Stimulated activated CD8-positive, alpha-beta memory T cell treated with anti-CD3 and anti-CD28 coated beads, Interleukin-2, amount 100 ng/mL, for 1 hour (primary cell): ENCODE data around the gene ANAPC7.
A peak's percentile ranks its signal among the peaks of the same experiment; 100 is the strongest.
"Not testable (repeated sequence)": the region's sequence is repeated elsewhere in the genome, so short reads cannot be mapped to it uniquely, and the experiment has no call there.

Experiments
- DNase-seq, 2 donors: peaks; one replicate each; pipeline ENCODE4 v3.0.0-alpha.2; 2020; ENCODE audit warnings: low read depth in 2 of 2

ANAPC7 gene, protein sequence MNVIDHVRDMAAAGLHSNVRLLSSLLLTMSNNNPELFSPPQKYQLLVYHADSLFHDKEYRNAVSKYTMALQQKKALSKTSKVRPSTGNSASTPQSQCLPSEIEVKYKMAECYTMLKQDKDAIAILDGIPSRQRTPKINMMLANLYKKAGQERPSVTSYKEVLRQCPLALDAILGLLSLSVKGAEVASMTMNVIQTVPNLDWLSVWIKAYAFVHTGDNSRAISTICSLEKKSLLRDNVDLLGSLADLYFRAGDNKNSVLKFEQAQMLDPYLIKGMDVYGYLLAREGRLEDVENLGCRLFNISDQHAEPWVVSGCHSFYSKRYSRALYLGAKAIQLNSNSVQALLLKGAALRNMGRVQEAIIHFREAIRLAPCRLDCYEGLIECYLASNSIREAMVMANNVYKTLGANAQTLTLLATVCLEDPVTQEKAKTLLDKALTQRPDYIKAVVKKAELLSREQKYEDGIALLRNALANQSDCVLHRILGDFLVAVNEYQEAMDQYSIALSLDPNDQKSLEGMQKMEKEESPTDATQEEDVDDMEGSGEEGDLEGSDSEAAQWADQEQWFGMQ

DNA sequence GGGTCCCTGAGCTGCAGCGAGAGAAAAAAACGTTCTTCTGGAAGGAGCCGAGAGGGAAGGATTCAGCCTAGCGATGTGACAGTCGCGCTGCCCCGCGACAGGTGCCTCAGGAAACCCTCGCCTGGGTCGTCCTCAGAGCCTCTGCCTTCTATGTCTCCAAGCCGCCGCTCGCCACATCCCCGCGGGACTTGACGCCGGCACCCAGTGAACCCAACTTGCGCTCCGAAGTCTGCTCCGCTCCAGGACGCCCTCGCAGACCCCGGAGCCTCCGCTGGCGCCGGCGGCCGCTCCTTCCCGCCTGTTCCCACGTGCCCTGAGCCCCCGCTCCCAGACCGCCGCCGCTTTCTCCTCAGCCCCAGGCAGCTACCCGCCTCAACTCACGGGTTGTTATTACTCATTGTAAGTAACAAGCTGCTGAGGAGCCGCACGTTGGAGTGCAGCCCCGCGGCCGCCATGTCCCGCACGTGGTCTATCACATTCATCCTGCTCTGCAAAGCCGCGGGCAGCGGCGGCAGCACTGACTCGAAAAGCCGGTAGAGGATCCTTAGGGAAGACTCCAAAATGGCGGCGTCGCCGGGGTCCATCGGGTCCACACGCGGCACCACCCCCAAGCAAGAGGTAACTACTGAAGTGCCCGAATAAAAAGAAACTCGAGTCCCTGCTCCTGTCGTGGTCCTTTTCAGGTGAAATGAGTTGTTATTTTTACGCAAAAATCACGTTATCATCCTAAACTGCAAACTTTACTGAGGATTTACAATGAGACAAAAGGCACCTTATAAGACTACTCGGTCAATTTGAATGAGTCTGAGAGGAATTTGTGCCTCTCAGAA, at the start of gene ANAPC7:
Gene ANAPC7 (minus strand): TSS at position 563 of the 830 bp plus-strand sequence. CDS start 81 bp downstream, at position 482.
- DNase-seq: peak; percentile 66 to 75

DNA sequence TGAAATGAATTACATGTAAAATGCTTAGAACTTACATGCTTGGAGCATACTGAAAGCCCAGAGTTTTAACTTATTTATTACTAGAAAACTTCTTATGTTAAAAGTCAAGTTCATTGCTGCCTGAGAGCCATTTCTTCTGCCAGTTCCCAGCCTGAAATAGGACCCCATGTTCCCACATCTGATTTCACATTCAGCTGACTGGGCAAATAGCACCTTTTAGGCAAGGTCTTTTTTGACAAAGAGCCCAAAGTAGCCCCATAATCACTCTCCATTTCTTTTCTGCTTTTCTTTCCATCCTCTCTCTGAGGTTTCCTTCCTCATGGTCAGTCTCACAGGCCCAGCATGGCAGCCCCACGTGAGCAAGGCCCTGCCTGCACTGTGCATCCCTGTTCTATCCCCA, 47.8 kb upstream of the ANAPC7 start:
- no peak for DNase-seq

DNA sequence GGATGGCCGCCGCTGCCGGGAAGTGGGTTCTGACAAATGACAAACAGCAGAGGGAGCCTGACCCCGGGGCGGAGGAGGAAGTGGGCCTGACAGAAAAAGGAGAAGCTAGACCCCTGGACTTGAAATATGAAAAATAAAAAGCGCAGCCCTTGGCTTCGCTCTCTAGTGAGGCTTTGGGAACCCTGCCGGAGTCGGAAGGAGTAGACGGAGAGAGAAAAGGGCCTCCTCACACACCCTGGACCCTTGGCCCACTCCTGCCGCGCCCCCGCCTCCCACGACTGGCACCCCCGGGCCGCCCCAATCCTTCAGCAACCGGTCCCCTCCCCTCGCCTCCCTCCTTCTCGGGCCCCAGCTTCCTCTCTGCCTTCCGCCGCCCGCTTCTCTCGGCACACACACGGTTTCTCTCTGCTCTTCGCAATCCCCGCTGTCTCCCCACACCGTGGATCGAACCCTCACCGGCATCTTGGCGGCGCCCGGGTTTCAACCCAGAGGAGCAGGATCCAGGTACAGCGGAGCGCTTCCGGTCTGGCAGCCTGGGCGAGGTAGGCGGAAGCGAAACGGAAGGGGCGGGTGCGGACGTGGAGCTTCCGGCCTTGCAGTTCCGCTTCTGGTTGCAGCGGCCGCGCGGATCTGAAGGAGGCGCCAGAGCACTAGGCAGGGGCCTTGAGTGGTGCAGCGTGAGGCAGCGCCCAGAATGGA, 46.4 kb upstream of the ANAPC7 start, which contains the start of gene ARPC3:
Gene ARPC3 (minus strand): TSS at position 539 of the 699 bp plus-strand sequence. CDS start 77 bp downstream, at position 462.
- DNase-seq: peak; percentile 84 to 90

DNA sequence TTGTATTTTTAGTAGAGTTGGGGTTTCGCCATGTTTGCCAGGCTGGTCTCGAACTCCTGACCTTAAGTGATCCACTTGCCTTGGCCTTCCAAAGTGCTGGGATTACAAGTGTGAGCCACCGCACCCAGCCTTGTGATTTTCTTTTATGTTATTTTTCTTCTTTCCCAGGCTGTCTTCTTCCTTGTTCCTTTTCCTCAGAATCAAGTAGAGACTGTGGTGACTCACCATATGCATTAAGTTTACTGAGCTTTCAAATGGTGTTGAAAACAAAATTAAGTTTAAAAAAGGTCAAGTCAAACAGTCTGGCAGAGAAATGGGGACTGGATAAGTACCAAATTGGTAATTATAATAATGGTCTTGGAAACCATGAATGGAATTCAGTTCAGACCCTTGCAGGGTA, 40.9 kb upstream of the ANAPC7 start:
- DNase-seq: no peak

DNA sequence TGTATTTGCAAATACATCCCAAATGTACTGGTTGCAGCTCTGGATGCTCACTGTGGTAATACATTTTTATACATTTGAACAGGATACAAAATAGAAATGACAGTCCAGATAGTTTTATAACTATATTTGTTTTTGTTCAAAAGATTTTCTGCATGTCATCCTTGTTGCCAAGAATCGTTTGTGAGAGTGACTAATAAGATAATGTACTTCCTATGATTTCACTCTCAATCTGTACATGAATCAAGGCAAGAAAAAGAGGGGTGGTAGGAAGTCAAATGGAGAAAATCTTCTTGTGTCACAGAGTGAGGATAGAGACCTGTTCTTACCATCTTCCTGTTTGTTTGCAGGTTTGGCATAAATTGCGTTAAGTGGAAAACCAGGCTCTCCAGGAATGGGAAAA, 32.7 kb upstream of the ANAPC7 start:
- DNase-seq: no peak

DNA sequence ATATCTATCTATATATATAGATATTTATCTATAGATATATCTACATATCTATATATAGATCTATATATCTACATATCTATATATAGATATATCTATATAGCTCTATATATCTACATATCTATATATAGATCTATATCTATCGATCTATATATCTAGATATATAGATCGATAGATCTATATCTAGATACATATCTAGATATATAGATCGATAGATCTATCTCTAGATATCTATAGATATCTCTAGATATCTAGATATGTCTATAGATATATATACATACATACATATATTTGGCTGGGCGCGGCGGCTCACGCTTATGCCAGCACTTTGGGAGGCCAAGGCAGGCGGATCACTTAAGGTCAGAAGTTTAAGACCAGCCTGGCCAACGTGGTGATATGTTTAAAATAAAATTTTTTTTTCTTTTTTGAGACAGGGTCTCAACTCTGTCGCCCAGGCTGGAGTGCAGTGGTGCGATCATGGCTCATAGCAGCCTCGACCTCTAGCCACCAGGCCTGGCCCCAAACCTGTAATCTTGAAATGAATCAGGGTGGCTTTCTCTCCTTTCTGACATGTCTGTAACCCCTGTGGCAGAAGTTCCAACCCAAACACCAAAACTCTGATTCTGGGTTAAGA, 28.6 kb upstream of the ANAPC7 start:
- DNase-seq: no peak

DNA sequence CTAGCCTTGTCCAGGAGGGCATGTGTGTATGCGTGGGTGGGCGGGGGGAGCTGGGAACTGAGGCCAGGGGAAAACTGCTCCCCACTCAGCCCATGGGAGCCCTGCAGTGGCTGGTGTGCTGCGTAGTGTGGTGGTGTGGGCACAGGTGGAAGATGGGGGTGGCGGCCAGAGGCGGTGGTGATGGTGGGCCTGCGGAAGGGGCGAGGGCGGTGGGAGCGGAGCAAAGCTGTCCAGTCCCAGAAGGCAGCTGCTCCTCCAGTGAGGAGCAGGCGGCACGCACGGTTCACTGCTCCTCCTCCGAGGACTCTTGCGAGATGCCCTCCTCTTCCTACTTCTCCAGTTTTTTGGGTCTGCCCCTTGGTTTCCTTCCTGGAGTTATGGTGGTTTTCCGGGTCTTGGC, 26.2 kb upstream of the ANAPC7 start:
- DNase-seq: not testable (repeated sequence)

DNA sequence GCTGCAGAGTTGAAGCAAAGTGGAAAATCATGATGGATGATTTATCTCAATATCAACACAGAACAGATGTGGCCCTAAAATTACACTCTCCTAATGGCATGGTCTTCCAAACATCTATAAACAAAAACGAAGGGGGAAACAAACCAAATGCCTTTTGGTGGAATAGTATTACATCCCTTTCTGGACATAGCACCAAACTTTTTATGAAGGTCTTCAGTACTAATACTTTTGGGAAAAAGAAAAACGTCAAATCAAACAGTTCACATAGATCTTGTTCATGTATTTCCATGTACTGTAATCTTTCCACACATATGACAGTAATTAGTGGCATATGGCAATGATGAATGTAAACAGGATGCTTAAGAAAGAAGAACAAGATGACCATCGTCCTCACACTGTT, 22.9 kb upstream of the ANAPC7 start:
- no peak for DNase-seq

DNA sequence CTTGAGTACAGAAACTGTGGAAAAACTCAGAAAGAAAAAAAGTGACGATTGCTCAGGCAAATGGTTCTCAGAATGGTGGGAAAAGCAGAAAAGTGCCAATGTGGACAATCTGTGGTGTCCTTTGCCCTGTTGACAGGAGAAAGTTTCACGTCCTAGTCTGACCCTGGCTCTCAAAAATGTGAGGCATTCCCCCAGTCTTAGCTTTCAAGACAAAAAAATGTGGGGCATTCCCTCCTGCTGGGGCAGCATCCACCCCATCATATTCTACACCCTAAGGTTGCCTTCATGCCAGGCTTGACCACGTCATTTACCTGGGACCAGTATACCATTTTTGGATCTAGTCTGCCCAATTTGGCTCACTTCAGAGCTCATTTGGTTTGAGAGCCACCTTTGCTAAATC, 20.7 kb upstream of the ANAPC7 start:
- DNase-seq: no peak

DNA sequence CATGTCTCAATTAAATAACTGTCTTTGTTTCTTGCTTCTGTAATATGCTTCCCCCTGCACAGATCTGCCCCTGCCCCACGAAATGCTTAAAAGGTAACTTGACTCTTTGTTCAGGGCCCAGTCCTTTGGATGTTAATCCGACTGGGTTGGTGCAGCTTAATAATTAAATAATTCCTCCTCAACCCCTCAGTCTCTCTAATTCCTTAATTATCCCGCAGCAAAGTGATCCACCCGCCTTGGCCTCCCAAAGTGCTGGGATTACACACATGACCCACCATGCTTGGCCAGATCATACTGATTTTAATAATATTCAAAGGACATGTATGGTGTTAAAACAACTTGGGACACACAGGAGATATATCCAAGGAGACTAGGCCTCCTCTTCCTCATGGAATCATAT, 18.2 kb upstream of the ANAPC7 start:
- no peak for DNase-seq

DNA sequence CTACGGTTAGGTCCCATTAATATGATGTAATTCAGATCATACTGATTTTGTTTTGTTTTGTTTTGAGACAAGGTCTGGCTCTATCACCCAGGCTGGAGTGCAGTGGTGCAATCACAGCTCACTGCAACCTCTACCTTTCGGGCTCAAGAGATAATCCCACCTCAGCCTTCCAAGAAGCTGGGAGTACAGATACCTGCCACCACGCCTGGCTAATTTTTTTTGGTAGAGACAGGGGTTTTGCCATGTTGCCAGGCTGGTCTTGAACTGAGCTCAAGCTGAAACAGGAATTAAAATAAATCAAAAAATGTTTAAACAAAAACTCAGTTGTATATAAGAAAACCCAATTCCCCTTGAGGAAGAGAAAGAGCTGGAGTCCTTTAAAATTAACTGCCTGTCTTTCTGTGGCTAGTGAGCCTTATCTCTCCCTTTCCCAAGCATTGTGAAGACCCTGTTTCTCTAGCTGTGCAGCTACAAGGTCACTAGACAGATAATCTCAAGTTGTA, 17.7 kb upstream of the ANAPC7 start:
- DNase-seq: no peak

DNA sequence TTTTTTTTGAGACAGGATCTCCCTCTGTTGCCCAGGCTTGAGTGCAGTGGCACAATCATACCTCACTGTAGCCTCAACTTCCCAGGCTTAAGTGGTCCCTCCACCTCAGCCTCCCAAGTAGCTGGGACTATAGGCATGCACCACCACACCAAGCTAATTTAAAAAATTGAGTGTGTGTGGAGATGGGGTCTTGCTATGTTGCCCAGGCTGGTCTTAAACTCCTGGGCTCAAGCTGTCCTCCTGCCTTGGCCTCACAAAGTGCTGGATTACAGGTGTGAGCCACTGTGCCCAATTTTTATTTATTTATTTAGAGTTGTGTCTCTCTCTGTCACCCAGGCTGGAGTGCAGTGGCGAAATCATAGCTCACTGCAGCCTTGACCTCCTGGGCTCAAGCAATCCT, 17.1 kb upstream of the ANAPC7 start:
- DNase-seq: not testable (repeated sequence)

DNA sequence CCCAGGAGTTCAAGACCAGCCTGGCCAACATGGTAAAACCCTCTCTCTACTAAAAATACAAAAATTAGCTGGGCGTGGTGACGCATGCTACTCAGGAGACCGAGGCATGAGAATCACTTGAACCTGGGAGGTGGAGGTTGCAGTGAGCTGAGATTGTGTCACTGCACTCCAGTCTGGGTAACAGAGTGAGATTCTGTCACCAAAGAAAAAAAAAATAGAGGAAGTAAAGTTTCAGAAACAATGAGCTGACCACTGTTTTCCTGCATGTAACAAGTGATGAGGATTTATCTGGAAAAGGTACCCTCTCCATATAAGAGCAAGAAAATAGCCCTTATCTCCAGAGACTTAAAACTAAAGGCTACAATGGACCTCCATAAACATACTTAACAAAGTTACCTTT, 13.6 kb upstream of the ANAPC7 start:
- DNase-seq: not testable (repeated sequence)

DNA sequence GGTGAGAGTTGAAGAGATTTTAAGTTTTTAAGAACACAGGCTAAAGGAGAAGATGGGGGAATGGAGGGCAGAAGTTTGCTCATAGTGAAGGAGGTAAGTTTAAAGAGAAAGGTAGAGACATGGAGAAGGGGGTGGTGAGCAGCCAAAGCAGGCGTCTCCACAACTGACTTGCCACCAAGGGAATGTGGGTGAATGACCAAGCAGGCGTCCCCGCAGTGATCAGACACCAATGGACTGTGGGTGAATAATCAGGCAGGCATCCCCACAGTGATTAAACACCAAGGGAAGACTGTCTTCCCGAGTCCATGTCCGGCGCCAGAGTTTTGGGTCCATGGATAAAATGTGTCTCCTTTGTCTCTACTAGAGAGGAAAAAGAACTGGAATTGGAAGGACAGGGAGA, 6.6 kb upstream of the ANAPC7 start:
- DNase-seq: not testable (repeated sequence)

DNA sequence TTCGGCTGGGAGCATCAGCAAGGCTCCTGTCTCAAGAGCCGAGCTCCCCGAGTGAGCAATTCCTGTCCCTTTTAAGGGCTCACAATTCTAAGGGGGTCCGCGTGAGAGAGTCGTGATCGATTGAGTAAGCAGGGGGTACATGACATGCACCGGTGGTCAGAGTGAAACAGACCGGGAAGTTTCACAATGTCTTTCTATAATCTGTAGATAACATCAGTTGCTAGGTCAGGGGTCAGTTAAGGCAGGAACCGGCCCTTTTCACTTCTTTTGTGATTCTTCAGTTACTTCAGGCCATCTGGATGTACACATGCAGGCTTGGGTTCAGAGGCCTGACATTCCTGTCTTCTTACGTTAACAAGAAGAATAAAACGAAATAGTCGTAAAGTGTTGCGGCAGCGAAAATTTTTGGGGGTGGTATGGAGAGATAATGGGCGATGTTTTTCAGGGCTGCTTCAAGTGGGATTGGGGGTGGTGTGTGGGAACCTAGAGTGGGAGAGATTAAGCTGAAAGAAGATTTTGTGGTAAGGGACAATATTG, 1.7 kb upstream of the ANAPC7 start:
- not testable (repeated sequence) for DNase-seq

DNA sequence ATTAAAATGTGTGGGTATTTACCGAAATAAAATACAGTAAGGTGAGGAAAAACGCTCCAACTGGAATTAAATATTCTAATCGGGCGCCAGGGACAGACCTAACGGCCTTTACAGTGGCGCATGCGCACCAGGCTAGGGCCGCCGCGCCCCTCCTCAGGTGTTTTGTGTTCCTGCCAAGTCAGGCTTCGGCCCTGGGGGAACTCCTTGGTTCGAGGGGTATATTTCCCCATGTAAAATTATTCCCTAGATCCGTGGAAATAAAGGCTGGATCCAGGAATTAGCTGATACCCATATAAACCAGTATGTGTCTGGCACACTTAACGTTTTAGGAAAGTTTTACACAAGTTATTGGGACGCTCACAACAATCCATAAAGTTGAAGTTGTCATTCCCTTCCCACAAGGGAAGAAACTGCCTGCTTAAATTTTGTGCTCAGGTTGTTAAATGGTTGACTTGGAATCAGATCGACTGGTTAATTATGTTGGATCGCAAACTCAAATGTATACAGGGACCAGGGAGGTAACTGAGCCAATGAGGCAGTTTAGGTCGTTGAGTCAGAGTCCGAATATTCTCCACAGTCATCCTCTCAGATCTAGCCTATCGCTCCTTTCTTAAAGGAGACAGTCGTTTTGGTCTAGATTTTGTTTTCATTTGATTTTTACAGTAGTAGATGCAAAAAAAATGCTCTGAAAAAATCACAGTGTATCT, 621 bp upstream of the ANAPC7 start:
- DNase-seq: peak; percentile 55 to 72

DNA sequence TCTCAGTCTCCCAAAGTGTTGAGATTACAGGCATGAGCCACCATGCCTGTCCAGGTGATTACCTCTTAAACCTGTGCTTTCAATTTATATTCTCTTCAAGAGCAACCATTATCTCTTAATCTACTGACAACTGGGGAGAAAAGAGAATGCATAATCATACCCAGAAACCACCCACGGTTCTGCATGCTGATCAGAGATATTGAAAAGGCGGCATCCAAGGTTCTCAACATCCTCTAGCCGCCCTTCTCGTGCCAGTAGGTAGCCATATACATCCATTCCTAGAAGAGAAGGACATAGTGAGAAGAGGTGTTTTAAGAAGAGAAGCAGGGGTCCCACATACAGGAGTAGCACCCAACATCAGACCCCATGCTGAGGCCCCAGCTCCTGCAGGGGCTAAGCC, 20.8 kb downstream of the ANAPC7 start:
- no peak for DNase-seq

DNA sequence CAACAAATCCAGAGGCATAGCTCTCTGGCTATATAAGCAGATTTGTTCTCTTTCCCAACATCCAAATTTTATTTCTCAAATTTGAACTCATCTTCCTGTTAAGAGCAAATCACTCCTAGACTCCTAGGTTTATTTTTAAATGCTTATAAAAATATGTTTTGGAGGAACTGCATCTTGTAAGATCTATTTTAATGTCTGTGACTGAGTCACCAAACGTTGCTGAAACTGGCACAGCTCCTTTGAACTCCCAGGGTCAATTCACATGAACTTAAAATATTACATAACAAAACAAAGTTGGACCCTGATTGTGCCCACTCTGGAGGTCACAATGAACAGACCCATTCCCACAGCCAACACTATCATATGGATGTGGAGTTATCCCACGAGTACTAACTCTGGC, 23.9 kb downstream of the ANAPC7 start:
- no peak for DNase-seq

DNA sequence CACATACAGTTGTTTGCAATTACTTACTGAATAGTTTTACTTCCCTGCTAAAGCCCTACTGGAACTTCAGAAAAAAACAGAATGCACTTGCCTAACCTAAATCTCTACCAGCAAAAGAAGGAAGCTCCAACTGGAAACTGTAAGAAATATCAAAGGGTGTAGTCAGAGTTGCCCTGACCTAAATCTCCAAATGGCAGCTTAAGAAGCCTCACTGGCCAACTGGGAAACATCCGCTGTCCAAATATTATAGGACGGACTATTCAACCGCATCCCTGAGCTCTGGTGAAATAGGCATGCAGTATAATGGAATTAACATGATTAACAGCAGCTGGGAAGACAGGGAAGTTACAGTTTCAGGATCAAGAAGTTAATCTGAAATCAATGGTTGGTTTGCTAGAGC, 24.3 kb downstream of the ANAPC7 start:
- DNase-seq: no peak

DNA sequence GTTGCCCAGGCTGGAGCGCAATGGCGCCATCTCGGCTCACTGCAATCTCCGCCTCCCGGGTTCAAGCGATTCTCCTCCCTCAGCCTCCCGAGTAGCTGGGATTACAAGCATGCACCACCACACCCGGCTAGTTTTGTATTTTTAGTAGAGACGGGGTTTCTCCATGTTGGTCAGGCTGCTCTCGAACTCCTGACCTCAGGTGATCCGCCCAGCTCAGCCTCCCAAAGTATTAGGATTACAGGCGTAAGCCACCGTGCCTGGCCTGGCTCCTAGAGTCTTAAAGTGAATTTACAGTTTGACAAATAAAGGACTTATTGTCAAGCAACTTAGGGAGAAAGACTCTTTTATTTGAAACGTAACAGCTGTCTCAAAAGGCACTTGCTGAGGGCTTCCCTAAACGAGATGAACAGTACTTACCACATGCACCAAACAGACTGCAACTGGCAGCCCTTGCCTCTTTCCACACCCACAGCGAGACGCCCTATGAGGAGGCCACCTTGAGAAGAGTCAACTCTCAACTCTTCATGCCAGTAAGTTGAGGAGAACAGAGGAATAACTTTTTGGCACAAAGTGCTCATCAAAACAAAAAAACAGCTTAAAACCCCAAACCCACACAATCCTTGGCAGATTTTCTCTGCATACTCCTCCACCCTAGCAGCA, 25.2 kb downstream of the ANAPC7 start:
- not testable (repeated sequence) for DNase-seq
